Activated gamma-delta T cell treated with anti-CD3 and anti-CD28 coated beads, Interleukin-2, amount 50 U/mL, for 16 hours (primary cell): ENCODE results near the gene FUT6.
"Not testable (repeated sequence)": the region's sequence is repeated elsewhere in the genome, so short reads cannot be mapped to it uniquely, and the experiment has no call there.

Source experiments
- DNase-seq: peaks from one replicate; pipeline ENCODE4 v3.0.0-alpha.2; 2020; ENCODE audit warnings: low read depth

FUT6 gene

GRCh38 chr19:5839065-5840017 is at the start of gene FUT6:
FUT6 (minus strand) TSS chr19:5839702; CDS start chr19:5832567, 7,135 bp downstream.
- no peak for DNase-seq

DNA sequence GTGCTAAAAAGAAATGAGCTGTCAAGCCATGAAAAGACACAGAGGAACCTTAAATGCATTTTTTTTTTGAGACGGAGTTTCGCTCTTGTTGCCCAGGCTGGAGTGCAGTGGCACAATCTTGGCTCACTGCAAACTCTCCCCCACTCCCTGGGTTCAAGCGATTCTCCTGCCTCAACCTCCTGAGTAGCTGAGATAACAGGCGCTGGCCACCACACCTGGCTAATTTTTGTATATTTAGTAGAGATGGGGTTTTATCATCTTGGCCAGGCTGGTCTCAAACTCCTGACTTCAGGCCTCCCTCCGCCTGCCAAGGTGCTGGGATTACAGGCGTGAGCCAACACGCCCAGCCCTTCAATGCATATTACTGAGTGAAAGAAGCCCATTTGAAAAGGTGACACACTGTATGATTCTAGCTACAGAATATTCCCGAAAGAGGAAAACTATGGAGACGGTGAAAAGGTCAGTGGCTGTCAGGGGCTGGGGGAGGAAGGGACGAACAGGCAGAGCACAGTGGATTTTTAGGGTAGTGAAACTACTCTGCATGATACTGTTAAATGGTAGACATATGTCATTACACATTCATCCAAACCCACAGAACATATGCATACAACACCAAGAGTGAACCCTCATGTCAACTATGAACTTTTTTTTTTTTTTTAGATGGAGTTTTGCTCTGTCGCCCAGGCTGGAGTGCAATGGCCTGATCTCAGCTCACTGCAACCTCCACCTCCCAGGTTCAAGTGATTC is 44.7 kb upstream of the FUT6 start:
- not testable (repeated sequence) for DNase-seq

DNA sequence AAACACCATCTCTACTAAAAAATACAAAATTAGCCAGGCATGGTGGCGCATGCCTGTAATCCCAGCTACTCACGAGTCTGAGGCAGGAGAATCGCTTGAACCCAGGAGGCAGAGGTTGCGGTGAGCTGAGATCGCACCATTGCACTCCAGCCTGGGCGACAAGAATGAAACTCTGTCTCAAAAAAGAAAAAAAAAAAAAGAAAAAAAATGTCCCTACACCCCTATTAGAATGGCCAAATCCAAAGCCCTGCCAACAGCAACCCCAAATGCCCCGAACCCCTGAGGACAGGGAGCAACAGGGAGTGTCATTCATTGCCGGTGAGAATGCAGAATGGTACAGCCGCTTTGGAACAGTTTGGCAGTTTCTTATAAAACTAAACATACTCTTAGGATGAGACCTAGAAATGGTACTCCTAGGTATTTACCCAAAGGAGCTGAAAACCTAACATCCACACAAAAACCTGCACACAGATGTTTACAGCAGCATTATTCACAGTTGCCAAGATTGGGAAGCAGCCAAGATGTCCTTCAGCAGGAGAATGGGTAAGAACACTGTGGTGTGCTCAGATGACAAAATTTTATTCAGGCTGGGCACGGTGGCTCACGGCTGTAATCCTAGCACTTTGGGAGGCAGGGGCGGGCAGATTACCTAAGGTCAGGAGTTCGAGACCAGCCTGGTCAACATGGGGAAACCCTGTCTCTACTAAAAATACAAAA is 43.8 kb upstream of the FUT6 start:
- not testable (repeated sequence) for DNase-seq

DNA sequence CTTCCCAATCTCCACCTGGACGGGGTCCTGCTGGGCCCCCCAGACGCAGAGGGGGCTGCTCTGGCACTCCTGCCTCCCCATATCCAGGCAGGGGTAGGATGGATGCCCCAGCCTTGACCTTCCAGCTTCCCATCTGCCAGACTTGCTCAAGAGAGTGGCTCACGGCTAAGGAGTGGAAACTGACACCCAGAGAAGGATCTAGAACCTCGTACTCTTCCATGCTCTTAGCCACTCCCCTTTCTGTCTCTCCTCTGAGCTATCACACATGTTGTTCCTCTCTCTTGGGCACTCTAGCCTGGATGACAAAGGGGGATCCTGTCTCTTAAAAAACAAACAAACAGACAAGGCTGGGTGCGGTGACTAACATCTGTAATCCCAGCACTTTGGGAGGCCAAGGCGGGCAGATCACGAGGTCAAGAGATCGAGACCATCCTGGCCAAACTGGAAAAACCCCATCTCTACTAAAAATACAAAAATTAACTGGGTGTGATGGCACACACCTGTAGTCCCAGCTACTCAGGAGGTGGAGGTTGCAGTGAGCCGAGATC is 43.0 kb upstream of the FUT6 start:
- DNase-seq = no peak

DNA sequence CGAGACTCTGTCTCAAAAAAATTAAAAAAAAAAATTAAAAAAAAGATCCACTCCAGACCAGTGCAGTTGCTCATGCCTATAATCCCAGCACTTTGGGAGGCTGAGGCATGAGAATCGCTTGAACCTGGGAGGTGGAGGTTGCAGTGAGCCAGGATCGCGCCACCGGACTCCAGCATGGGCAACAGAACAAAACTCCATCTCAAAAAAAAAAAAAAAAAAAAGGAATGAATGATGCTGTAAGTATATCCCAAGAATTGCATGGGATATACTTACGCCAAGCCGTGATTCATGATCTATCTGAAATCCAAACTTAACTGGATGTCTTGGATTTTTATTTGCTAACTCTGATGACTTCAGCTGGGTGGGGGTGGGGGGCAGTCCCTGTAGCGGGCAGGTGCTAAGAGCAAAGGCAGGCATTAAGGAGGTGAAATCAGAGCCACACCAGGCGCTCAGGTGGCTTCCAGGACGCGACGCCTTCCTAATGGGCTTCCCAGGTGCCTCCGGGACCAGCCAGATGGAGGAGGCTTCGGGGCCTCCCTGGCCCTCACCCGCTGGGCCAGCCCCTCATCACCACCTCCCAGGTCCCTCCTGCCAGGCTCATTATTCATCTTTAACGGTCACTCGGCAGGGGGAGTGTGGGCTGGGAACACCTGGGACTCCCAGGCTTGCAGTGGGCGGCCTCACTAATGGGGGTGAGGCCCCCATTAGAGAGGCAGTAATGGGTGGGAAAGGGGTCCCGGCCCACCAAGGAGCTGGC is 42.2 kb upstream of the FUT6 start:
- no peak for DNase-seq

DNA sequence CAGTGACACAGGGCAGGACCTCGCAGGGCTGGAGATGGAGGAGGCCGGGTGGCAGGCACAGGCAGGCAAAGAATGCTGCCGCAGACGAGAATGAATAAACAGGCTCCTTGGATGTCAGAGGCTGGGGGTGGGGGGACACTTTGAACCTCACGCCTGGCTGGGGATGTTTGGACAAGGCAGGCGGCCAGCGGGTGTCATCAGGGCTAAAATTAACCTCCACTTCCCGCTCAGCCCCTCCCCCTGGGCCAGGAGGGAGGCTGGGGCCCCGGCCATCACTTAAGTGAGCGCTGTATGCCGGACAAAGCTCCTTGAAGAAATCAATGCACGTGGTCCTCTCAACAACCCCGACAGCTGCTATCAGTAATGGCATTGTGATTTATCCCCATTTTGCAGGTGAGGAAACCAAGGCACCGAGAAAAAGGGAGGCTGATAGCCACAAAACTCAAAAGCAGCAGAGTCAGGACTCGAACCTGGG is 41.1 kb upstream of the FUT6 start:
- DNase-seq = no peak

- no peak for DNase-seq
These were observed 40.7 kb upstream of the FUT6 start for GRCh38 chr19:5880196-5880595.

DNA sequence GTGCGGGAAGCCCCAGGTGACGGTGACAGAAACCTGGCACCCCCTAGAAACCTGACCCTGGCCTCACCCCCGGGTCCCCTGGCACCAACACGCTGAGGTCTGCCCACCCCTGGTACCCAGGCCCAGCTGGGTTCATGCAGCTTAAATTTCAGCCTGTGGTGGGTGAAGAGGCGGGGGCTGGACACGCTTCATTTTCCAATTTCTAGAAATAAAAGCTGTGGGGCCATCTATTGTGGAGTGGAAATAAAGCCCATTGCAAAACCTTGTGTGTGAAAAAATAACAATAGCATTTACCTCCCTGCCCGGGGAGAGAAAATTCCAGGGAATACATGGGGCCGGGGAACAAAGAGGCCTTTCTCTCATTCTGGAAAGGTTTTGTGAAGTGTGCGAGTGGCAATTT is 38.4 kb upstream of the FUT6 start:
- no peak for DNase-seq

DNA sequence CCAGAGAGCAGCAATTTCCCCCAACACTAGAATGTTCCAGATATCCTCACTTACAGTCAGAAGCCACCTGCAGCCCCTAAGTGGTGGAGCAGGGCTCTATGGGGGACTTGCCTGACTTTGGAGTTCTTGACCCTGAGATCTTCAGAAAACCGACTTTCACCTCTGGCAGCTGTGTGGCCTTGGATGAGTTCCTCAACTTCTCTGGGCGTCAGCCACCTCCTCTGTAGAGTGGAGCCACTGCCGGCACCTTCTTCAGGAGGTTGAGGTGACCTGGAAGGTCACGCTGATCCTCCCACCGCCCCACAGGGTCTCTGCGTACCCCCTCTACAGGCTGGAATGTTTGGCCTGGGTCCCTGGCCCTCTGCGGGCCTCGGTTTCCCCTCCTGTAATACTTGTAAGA is 37.9 kb upstream of the FUT6 start:
- DNase-seq = no peak

GRCh38 chr19:5874496-5874895 is 35.0 kb upstream of the FUT6 start:
- not testable (repeated sequence) for DNase-seq

DNA sequence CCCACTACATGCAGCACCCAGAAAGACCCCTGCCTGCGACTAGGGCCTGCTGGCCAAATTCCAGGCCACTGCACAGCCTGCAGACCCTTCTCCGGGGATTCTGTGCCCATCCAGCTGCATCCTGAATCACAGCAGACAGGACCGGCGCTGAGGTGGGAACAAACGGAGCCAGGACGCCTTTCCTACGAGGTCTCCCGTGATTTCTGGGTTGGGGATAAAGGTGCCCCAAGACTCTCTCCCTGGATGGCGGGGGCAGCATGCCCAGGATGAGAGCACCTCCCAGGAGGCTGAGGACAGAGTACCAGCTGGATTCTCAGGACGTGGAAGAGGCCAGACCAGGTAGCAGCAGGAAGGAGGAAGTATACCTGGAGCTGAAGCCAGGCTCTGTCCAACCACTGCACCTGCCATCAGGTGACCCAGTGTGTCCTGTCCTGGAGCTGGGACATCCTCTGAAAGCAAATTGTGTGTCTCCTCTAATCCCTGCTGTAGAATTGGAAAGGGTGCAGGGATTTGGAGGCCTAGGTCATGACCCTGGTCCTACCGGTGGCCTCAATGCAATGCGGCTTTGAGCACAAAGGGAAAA is 34.2 kb upstream of the FUT6 start:
- DNase-seq = no peak

GRCh38 chr19:5870986-5871394 is 31.5 kb upstream of the FUT6 start:
- DNase-seq = no peak

DNA sequence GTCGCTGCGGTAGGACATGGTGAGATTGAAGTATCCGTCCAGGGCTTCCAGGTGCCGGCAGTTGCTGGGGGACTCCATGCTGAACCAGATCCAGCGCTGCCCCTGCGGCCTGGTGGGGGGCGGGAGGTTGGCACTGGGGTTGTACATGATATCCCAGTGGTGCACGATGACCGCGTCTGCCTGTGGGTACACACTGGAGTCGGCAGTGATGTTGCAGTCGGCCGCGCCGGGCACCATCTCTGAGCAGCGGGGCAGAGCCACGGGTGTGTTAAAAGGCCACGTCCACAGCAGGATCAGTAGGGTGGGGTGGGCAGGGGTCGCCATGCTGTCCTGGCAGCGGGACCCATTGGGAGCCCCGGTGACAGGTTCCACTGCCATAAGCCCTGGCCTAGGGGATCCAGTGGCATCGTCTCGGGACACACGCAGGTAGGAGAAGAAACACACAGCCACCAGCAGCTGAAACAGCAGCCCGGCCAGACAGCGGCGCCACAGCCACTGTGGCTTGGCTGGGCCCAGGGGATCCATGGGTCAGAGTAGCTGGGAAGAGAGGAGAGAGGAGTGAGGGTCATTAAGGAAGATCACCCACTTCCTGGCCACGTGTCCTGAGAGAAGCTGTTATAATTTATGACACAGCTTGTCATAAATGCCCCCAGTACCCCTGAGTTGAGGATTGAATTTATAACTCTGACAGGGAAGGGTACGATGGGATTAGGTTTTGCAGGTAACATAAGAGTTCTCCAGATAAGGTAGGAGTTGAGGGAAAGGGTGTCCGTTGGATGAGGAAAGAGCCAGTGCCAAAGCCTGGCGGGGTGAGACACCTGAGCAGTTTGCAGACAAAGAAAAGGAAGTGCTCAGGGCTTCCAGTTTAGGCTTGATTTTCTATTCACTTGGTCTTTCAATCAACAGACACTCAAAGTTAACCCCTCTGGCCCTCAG is 28.0 kb upstream of the FUT6 start:
- DNase-seq = no peak

- no peak for DNase-seq
These were observed 26.3 kb upstream of the FUT6 start for GRCh38 chr19:5865772-5866171.

DNA sequence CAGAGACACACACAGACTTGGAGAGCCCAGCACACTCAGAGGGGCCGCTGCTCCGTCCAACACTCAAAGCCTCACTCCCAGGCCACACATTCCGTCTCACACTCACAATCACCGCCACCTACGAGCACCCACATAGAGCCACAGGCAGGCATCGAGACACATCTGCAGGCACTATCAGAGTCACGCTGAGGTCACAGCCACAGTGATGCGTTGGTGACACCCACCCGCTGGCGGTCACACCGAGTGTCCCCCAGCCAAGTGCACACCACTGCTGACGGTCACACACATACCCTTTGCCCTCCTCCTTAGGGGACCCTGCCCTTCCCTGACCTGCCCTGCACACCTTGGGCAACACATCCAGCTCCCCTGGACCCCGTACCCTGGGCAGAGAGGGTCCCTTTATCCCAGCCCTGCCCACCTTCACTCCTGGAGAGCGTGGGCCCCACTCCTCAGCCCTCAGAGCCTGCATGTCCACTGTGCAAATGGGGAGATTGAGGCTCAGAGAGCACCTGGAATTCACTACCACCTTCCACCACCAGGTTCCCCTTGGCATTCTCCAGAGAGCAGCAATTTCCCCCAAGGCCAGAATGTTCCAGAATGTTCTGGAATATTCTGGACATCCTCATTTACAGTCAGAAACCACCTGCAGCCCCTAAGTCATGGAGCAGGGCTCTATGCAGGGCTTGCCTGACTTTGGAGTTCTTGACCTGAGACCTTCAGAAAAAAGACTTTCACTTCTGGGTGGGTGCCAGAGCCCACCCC is 25.4 kb upstream of the FUT6 start:
- no peak for DNase-seq

DNA sequence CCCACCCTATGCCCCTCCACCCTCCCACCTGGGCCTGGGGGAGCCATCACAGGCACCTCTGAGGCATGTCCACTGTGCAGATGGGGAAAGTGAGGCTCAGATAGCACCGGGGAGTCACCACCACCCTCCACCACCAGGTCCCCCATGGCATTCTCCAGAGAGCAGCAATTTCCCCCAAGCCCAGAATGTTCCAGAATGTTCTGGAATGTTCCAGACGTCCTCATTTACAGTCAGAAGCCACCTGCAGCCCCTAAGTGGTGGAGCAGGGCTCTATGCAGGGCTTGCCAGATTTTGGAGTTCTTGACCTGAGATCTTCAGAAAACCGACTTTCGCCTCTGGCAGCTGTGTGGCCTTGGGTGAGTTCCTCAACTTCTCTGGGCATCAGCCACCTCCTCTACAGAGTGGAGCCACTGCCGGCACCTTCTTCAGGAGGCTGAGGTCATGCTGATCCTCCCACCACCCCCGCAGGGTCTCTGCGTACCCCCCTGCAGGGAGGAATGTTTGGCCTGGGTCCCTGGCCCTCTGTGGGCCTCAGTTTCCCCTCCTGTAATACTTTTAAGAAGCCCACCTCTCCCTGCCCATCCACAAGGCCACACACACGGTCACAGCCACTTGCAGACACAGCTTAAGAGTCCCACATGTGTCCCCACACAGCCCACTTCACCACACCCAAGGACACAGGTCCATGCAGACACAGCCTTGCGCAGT is 24.7 kb upstream of the FUT6 start:
- no peak for DNase-seq

DNA sequence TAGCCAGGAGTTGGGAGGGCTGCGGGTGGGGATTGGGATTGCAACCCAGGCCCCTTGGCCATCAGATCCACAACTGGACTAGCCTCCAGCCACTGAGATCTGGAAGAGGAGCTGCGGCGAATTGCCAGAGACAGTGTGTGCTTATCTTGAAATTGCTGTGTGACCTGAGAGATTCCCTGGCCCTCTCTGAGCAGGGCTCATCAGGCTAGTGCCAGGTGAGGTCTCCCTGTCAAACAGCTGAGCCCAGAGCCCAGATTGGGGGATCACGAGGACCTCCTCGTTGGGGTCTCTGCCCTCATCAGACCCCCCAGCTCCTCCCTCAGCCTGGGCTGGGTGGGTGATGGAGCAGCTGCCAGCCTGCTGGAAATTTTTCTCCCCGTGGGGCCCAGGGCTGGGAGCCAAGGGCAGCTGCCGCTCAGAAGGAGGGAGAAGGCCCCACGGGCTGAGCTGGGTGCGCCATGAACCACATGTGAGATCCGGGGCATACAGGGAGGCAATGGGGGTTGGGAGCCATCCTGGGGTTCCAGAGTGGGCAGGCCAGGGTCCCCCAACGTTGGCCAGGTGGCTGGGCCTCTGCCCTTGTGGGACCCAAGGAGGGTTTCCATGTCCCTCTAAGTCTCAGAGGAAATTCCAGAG is 23.6 kb upstream of the FUT6 start:
- DNase-seq = no peak
